WERI-Rb-1 (cell line): ENCODE results near the gene DPH6.

Experiments used
- DNase-seq: peaks from one replicate; pipeline ENCODE4 v3.0.0-alpha.2; 2020
- H3K27ac ChIP-seq: fragments of 250-450 bp; sonication (Bioruptor Pico); 2 replicates; pipeline ENCODE4 v1.5.1; 2020; ENCODE audit warnings: mild to moderate bottlenecking, moderate library complexity
- H3K27me3 ChIP-seq: fragments of 250-450 bp; sonication (Bioruptor Pico); 2 replicates; pipeline ENCODE4 v1.5.1; 2021; ENCODE audit warnings: mild to moderate bottlenecking, low read depth, moderate library complexity; ENCODE audit not compliant: insufficient read depth, severe bottlenecking
- H3K36me3 ChIP-seq: fragments of 250-450 bp; sonication (Bioruptor Pico); 2 replicates; pipeline ENCODE4 v1.5.1; 2020; ENCODE audit warnings: mild to moderate bottlenecking, moderate library complexity
- H3K4me3 ChIP-seq: 2 replicates; pipeline ENCODE4 v1.5.1; 2011; ENCODE audit warnings: low read depth, mild to moderate bottlenecking, control low read depth, low read length
- H3K9me3 ChIP-seq: fragments of 250-450 bp; sonication (Bioruptor Pico); 2 replicates; pipeline ENCODE4 v1.5.1; 2021; ENCODE audit warnings: mild to moderate bottlenecking, moderate library complexity; ENCODE audit not compliant: severe bottlenecking
- TF ChIP-seq, protein P1 (sequence below): IDR thresholded peaks from 2 replicates; pipeline ENCODE4 v1.5.1; 2011; ENCODE audit warnings: low read depth, mild to moderate bottlenecking, control low read depth, inconsistent platforms, low read length

DPH6 gene

GRCh38 chr15:35484231-35484945 is 61.6 kb downstream of the DPH6 start:
- peaks cover 7% of the 10 kb centered on the region for H3K9me3 ChIP-seq
- DNase-seq: no peak
- H3K36me3 ChIP-seq: no peaks in the 10 kb centered on the region
- no peak overlapping the region for H3K4me3 ChIP-seq
- no peak overlapping the region for H3K27ac ChIP-seq
- TF ChIP-seq, protein P1, sequence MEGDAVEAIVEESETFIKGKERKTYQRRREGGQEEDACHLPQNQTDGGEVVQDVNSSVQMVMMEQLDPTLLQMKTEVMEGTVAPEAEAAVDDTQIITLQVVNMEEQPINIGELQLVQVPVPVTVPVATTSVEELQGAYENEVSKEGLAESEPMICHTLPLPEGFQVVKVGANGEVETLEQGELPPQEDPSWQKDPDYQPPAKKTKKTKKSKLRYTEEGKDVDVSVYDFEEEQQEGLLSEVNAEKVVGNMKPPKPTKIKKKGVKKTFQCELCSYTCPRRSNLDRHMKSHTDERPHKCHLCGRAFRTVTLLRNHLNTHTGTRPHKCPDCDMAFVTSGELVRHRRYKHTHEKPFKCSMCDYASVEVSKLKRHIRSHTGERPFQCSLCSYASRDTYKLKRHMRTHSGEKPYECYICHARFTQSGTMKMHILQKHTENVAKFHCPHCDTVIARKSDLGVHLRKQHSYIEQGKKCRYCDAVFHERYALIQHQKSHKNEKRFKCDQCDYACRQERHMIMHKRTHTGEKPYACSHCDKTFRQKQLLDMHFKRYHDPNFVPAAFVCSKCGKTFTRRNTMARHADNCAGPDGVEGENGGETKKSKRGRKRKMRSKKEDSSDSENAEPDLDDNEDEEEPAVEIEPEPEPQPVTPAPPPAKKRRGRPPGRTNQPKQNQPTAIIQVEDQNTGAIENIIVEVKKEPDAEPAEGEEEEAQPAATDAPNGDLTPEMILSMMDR: no peak
- no peaks in the 10 kb centered on the region for H3K27me3 ChIP-seq

- Histone ChIP-seq H3K27me3 (no peaks in the 10 kb centered on the region), H3K36me3 (no peaks in the 10 kb centered on the region), H3K27ac (no peak overlapping the region), H3K9me3 (peaks cover 2% of the 10 kb centered on the region), H3K4me3 (no peak overlapping the region)
- DNase-seq: no peak
- TF ChIP-seq, protein P1: no peak
These were observed 64.0 kb downstream of the DPH6 start for GRCh38 chr15:35481992-35482391.

DNA sequence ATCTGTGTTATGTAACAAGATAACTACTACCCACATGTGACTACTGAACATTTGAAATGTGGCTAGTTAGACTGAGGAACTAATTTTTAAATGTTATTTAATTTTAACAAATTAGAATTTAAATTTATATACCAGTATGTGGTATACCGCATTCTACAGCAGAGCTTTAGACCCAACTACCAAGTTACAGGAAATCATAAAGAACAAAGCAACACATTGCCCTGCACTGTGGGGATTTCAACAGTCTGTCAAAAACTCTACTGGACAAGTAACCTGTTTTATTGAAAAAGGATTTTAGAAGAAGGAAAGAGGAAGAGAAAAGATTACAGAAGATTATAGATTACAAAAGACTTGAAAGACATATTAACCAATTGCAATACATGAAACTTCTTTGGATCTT is 64.9 kb downstream of the DPH6 start:
- H3K36me3 ChIP-seq: no peaks in the 10 kb centered on the region
- TF ChIP-seq, protein P1: no peak
- H3K9me3 ChIP-seq: no peaks in the 10 kb centered on the region
- no peak for DNase-seq
- no peak overlapping the region for H3K4me3 ChIP-seq
- H3K27me3 ChIP-seq: no peaks in the 10 kb centered on the region
- H3K27ac ChIP-seq: no peak overlapping the region

DNA sequence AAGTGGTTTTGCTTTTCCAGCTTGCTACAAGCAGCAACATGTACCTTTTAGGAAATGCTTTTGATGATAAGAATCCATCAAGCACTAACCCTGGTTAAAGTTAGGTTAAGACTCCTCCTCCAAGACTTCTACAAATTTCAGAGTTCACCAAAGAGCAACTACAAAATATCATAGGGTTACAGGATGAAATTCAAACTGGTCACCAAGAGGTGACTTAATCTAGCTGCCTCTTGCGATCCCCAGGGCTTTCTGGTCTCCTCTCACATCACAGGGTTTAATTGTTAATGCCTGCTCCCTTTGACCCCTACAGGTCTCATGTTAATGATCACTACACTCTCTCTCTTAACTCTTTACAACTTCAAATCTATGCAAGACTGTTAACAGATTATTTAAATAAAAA is 66.5 kb downstream of the DPH6 start:
- H3K27ac ChIP-seq: no peak overlapping the region
- no peaks in the 10 kb centered on the region for H3K36me3 ChIP-seq
- TF ChIP-seq, protein P1: no peak
- no peaks in the 10 kb centered on the region for H3K9me3 ChIP-seq
- no peaks in the 10 kb centered on the region for H3K27me3 ChIP-seq
- H3K4me3 ChIP-seq: no peak overlapping the region
- DNase-seq: no peak

DNA sequence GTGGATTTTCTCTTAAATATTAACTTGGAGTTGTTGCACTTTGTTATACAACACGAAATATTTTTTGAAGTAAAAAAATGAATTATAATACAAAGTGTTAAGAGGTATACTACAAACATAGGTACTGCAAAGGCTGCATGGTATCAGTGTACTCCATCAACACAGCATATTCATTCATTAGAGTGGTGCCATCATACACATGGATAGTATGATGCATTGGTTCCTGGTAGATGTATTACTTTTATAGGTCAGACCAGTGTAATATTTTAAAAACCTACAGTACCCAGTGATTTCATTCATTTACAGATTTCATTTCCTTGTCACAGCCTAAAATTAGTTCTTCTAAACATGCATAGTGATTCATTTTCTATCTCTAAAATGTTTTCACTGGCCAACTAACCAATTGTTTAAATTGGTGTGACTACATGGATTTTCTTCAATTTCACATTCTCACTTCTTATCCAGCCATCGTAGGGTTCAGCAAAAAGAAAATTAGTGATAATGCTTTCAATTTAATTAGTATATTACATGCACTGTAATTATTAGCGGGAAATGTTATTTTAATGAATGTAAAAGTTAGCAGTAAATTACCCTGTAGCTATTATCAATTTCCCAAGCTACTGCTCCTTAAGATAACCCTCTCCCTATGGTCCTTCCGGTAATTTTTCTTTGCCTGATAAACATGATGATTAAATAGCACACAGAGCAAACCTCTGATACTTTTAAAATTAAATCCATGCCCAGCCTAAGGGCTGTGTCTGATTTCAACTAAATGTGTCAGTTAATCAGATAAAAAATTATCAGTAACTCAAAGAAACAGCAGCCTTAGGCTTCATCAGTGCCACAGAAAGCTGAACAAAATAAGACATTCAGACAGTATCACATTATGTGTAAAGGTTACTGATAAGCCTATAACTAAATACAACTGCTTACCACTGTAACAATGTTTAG is 68.4 kb downstream of the DPH6 start:
- H3K36me3 ChIP-seq: no peaks in the 10 kb centered on the region
- no peak overlapping the region for H3K27ac ChIP-seq
- TF ChIP-seq, protein P1: no peak
- H3K4me3 ChIP-seq: no peak overlapping the region
- H3K27me3 ChIP-seq: no peaks in the 10 kb centered on the region
- DNase-seq: no peak
- no peaks in the 10 kb centered on the region for H3K9me3 ChIP-seq
